HuH-7.5 (cell line): Measurements from ENCODE around the gene HUWE1.
"Not testable (repeated sequence)": the region's sequence is repeated elsewhere in the genome, so short reads cannot be mapped to it uniquely, and the experiment has no call there.

ENCODE experiments used
- DNase-seq: peaks from one replicate; pipeline ENCODE4 v3.0.0; 2011; ENCODE audit warnings: low spot score

HUWE1 gene

GRCh38 chrX:53616946-53617345, 69.6 kb downstream of the HUWE1 start:
- no peak for DNase-seq

GRCh38 chrX:53606456-53606855, 80.1 kb downstream of the HUWE1 start:
- DNase-seq = no peak

- DNase-seq = no peak
These were observed 81.5 kb downstream of the HUWE1 start for GRCh38 chrX:53605004-53605403.

- DNase-seq = no peak
These were observed 86.6 kb downstream of the HUWE1 start for GRCh38 chrX:53599781-53600396.

- DNase-seq = no peak
These were observed 88.3 kb downstream of the HUWE1 start for GRCh38 chrX:53598169-53598568.

GRCh38 chrX:53595266-53595810, 91.2 kb downstream of the HUWE1 start:
- DNase-seq = no peak

GRCh38 chrX:53594354-53594753, 92.2 kb downstream of the HUWE1 start:
- DNase-seq = no peak

- no peak for DNase-seq
These were observed 98.6 kb downstream of the HUWE1 start for GRCh38 chrX:53587795-53588420.

- no peak for DNase-seq
These were observed 101.6 kb downstream of the HUWE1 start for GRCh38 chrX:53584891-53585290.

- DNase-seq = no peak
These were observed 102.9 kb downstream of the HUWE1 start for GRCh38 chrX:53583571-53583970.

- no peak for DNase-seq
These were observed 105.6 kb downstream of the HUWE1 start for GRCh38 chrX:53580742-53581504.

GRCh38 chrX:53571494-53571893, 115.0 kb downstream of the HUWE1 start:
- DNase-seq = no peak

GRCh38 chrX:53563324-53563723, 123.2 kb downstream of the HUWE1 start:
- no peak for DNase-seq

GRCh38 chrX:53561912-53562311, 124.6 kb downstream of the HUWE1 start:
- no peak for DNase-seq

- no peak for DNase-seq
These were observed 127.9 kb downstream of the HUWE1 start for GRCh38 chrX:53558646-53559045.

GRCh38 chrX:53556868-53557267, 129.7 kb downstream of the HUWE1 start:
- DNase-seq = no peak

GRCh38 chrX:53550756-53551463, 135.6 kb downstream of the HUWE1 start:
- no peak for DNase-seq

GRCh38 chrX:53547668-53548067, 138.9 kb downstream of the HUWE1 start:
- no peak for DNase-seq

- no peak for DNase-seq
These were observed 141.6 kb downstream of the HUWE1 start for GRCh38 chrX:53544936-53545335.

- DNase-seq = no peak
These were observed 147.7 kb downstream of the HUWE1 start for GRCh38 chrX:53538781-53539180.

- not testable (repeated sequence) for DNase-seq
These were observed 155.1 kb downstream of the HUWE1 start for GRCh38 chrX:53531255-53531966.

- DNase-seq = no peak
These were observed 159.5 kb downstream of the HUWE1 start for GRCh38 chrX:53526999-53527398.
